Measurements from ENCODE around the gene RNF144A. TPM values are rescaled to one million over a fixed set of nuclear protein-coding genes. Genes with fewer than 3 reads are reported as not detected.

Gene RNF144A
- total RNA-seq, 1 donor from 2014 or later: 16.9 TPM

DNA sequence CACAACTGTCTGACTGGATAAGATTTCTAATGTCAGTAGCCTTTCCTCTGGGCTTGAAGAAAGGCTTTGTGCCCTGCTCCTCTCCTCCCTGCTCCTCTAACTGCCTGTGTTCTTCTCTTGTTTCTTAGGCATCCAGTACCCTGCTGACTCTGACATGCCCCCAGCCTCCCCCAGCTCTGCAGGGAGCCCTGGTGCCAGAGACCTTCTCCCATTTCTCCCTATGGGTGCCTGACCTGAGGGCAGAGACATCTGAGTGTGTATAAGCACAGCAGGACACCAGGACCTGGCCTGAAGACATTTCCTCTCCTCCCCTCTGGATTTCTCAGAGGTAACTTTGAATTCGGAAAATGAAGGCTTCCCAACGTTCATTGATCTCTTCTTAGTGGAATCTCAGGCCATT is 23.6 kb downstream of the RNF144A start:
- DNase-seq (ENCODE audit: missing footprints) (no peak), ATAC-seq (no peak)
- intact Hi-C loops (cut with DNase I): no loop called here

DNA sequence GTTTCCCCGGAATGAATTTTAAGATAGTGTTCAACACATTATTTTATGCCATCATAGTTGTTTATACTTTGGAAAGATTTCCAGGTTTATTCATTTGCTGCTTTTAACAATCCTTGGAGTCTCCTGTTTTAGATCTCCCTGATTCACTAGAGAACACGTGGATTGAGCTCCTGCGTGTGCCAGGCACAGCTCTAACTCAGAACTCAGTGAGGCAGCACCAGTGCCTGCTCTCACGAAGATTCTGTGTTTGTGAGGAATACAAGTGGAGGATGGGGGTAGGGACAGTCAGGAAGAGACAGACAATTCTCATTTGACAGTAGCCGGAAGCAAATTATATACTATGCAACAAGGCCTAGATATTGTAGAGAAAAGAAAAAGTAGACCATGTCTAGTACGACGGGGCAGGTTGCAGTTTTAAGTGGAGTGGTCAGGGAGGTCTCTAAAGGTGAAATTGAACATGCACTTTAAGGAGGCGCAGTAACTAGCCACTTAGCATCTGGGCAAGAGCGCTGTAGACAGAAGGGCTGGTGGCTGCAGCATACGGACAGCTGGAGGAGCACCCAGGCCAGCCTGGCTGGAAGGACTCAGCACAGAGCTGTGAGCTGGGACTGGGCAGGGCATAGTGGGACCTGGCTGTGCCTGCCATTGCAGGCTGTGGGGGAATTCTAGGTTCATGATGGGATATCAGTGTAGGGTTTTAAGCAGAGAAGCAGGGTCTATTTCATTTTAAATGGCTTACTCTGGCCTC is 24.3 kb downstream of the RNF144A start:
- DNase-seq (ENCODE audit: missing footprints) (no peak), ATAC-seq (no peak)
- intact Hi-C loops (cut with DNase I): no loop called here

DNA sequence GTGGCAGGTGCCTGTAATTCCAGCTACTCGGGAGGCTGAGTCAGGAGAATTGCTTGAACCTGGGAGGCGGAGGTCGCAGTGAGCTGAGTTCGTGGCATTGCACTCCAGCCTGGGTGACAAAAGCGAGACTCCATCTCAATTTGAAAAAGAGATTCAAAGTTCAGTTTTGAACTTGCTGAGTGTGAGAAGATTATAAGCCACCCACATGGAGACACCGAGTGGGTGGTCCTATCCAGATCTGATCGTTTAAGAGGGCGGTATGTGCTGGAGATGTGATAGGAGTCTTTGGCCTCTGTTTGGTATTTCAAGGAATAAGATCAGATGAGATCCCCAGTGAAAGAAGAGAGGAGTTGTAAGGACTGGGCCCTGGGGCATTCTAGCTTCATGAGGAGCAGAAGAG is 25.6 kb downstream of the RNF144A start:
- intact Hi-C loops (cut with DNase I): no loop called here
- DNase-seq (ENCODE audit: missing footprints) (no peak), ATAC-seq (no peak)

DNA sequence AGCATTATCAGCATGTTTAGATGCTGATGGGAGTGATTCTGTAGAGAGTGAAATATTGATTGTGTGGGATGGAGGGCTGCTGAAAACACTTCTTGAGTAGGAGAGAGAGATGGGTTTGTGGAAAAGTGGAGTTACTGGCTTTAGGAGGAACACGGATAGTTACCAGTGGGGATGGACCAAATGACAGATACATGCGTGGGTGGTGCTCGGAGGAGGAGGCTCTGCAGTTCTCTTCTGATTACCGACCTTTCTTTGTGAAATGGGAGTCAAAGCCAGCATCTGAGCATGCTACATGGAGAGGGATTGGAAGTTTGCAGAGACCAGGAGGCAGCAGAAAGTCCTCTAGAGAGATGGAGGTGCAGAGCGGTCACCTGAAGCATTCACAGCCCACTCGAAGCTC is 26.3 kb downstream of the RNF144A start:
- intact Hi-C loops (cut with DNase I): no loop called here
- ATAC-seq: no peak
- DNase-seq (ENCODE audit: missing footprints): no peak

DNA sequence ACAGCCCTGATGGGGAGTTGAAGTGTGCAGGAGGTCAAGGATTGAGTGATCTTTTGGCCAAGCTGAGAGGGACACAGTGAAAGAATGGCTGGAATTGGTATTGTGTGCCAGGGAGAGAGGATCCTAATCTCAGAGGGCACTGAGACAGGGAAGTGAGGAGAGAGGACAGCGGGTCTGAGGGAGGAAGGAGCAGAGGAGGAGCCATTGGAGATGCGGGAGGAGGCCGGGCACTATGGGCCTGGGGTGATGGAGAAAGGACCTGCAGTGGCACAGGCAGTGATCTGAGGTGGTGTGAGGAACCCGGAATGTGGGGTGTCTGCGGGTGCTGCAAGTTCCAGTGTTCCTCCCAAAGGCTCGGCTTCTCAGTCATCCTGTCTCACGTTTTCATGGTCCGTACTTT is 26.8 kb downstream of the RNF144A start:
- no peak for DNase-seq (ENCODE audit: missing footprints)
- ATAC-seq: no peak
- intact Hi-C loops (cut with DNase I): no loop called here

DNA sequence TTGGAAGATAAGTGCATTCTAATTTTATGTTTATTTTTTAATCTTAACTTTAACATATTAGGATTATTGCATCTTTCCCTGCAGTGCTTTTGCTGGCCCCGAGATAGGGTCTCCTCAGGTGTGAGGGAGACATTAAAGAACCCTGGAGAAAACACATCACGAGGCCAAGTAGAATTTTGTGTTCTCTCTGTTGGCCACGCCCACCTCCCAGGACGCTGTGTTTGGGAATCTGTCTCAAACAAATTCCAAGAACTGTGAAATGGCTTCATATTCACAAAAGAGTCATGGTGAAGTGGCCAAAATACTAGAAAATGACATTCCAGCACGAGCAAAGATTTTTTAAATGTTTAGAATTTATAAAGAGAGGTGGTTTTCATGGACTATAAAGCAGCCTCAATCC is 27.3 kb downstream of the RNF144A start:
- peak; percentile 44 for ATAC-seq
- peak; percentile 76 for DNase-seq (ENCODE audit: missing footprints)
- intact Hi-C loops (cut with DNase I): no loop called here

DNA sequence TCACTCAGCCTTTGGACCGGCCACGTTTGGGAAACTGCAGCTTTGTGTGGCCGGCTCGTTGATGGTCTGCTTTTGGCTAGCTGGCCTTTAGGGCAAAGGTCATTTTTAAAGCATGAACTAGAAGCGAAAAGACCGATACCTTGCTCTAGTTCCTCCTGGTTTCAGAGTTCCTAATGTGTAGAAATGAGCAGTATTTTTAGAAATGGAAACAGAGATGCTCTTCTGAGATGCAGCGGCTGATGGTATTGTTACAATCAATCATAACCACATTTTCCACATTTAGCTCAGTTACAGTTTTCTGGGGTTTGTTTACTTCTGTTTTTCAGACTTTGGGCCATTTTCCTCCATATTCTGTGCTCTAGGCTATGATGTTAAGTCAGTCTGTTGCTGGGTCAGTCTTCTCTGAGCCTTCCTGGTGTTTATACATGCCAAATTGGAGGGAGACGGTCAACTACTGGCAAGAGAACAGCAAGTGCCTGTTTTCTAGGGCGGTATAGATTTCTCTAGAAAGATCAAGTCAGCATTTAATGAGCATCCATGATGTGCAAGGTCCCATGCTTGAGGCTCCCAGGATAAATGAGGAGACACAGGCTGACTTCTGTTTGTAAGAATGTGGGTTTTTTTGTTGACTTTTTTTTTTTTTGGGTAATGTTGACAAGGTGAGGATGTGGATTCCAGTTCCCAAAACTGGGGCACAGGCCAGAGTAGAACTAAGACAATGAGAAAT is 28.0 kb downstream of the RNF144A start:
- DNase-seq (ENCODE audit: missing footprints) (no peak), ATAC-seq (no peak)
- intact Hi-C loops (cut with DNase I): loop anchor here (5.0 kb wide), 1 partner anchor 42 kb away; no protein-coding TSS in a partner anchor

DNA sequence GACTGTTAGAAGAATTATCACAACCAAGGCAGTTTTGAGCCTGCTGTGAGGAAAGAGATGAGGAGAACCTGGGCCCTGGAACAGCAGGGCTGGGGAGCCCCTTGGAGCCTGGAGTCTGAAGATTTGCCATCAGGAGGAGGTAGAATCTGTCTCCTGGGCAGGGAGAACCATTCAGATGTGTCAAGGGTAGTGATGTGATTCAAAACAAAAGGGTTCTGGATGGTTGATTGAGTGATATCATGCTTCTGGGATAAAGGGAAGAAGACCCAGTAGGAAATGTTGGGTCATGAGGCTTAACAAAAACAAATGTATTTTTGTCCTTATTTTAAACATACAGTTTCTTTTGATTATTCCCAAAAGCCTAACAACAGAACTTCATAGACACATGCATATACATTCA is 28.6 kb downstream of the RNF144A start:
- ATAC-seq (no peak), DNase-seq (ENCODE audit: missing footprints) (no peak)
- intact Hi-C loops (cut with DNase I): loop anchor here (5.0 kb wide), 1 partner anchor 41 kb away; no protein-coding TSS in a partner anchor

DNA sequence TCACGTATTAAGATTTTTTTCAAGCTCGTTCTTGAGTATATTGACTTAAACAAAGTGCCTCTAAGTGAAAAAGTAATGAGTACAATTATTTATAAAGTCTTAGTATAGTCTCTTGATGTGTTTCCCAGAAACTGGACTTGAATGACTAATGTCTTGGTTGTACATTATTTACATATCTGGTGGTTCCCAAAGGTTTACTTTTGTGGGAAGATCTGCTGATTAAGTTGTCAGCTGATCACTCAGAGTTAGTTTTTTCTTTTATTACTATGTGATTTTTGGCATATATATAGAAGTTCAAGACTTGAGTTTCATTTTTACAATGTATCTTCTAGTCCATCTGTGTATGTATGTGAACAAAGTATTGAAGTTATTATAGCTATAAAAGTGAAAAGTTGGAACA is 29.5 kb downstream of the RNF144A start:
- DNase-seq (ENCODE audit: missing footprints): no peak
- intact Hi-C loops (cut with DNase I): loop anchor here (5.0 kb wide), 1 partner anchor 41 kb away; no protein-coding TSS in a partner anchor

DNA sequence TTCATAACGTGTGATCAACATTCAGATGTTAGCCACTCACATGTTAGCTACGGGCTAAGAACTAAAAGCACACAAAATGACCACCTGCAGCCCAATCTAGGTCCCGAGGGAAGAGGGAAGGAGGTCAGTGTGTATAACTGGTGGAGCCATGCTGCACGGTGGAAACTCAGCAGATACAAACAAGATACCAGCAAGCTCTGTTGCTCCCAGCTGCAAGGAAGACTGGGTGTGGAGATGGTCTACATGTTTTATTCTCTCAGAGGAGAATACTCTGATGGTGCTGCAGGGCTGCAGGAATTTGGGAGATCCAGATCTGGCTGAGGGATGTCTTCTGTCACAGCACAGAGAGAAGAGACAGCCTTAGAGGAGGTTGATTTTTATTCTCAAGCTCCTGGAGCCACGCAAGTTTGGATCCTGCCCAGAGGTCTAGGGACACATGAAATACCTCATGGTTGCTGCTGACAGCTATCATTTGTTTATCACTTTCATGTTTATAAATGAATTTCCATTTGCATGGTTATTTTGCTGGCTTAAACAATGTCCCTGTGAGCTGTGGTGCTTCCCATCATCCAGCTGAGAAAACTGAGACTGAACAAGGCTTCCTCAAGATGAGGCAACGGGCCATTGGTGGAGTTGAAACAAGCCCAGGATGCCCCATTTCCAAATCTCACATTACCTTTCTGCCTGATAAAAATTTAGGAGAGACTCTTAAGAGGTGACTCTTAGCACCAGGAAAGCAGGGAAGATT is 30.9 kb downstream of the RNF144A start:
- ATAC-seq: peak; percentile 57
- DNase-seq (ENCODE audit: missing footprints): no peak
- intact Hi-C loops (cut with DNase I): loop anchor here (5.0 kb wide), 1 partner anchor 39 kb away; no protein-coding TSS in a partner anchor

More for the DNA sequence above, 29.5 kb downstream of the RNF144A start:
- ATAC-seq: no peak

DNA sequence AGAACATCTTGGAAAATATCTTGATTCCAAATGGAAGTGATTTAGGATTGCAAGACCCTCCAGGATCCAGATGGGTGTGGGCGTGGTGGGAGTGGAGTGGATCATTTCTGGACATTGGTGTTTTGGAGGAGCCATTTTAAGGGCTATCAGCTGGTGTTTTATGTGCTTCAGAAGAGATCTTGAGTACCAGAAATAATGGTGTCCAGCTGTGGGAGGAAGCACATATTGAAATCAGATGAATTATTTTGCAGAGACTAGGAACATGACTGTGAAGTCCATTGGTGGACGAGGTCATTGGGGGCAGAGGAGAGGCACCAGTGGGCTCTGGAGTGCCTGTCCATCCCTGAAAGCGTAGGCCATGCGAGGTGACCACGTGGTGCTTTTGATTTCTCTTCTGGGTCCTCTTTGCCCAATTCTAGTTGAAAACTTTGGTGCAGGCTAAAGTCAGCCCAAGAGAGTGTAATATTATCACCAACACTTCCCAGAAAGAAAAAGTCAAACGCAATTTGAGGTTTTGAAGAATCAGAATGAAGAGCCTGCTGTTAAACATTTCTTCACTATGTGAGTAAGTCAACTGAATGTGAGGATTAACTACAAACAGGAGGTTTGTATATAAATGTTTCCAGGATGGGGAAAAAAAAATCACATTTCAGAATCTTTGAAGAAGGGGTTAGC is 31.6 kb downstream of the RNF144A start:
- intact Hi-C loops (cut with DNase I): loop anchor here (5.0 kb wide), 1 partner anchor 38 kb away; no protein-coding TSS in a partner anchor
- DNase-seq (ENCODE audit: missing footprints) (no peak), ATAC-seq (no peak)

DNA sequence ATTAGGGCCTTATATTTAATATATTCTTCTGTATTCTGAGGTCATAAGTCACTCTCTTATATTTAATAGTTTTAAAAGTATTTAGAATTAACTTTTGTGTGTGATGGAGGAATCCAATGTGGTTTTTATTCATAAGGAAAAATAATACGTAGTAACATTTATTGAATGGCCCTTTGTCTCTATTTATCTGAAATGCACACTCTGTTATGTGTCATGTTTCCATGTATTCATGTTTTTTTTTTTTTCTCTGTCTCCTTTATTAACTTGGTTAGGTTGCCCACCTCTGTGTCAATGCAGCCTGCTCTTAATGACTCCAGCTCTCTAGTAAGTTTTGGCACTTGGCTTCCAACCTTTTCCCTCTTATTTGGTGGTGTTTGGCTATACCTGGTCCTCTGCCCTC is 33.8 kb downstream of the RNF144A start:
- ATAC-seq: no peak
- intact Hi-C loops (cut with DNase I): no loop called here
- no peak for DNase-seq (ENCODE audit: missing footprints)

DNA sequence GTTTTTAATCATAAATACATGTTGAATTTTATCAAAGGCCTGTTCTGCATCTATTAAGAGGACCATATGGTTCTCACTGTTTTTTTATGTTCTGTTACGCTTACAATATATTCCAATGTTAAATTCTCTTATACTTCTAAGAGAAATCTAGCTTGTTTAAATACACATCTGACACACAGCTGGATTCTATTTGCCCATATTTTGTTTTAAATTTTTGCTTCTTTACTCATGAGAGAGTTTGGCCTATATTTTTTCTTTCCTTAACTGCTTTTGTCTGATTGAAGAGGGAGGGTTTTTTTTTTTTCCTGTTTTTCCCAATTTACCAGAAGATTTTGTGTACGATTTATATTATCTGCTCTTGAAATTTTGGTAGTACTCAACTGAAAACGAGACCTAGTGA is 34.9 kb downstream of the RNF144A start:
- intact Hi-C loops (cut with DNase I): no loop called here
- DNase-seq (ENCODE audit: missing footprints) (no peak), ATAC-seq (no peak)

DNA sequence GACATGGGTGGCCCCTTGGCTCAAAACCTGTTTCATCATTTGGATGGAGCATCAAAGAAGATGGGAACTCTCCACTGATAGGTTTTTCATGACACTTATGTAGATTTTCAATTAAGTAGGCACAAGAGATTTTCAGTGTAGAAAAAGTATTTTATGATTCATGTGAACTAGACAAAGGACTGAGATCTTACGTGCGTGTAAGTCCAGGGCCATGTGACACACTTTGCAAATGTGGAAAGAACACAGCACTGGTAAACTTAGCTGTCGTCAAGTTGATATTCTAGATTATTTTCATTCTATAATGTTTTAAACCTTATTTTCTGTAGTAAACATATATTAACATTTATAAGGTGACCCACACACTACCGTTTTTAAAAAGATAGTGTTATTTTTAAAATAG is 37.4 kb downstream of the RNF144A start:
- DNase-seq (ENCODE audit: missing footprints) (no peak), ATAC-seq (no peak)
- intact Hi-C loops (cut with DNase I): no loop called here

DNA sequence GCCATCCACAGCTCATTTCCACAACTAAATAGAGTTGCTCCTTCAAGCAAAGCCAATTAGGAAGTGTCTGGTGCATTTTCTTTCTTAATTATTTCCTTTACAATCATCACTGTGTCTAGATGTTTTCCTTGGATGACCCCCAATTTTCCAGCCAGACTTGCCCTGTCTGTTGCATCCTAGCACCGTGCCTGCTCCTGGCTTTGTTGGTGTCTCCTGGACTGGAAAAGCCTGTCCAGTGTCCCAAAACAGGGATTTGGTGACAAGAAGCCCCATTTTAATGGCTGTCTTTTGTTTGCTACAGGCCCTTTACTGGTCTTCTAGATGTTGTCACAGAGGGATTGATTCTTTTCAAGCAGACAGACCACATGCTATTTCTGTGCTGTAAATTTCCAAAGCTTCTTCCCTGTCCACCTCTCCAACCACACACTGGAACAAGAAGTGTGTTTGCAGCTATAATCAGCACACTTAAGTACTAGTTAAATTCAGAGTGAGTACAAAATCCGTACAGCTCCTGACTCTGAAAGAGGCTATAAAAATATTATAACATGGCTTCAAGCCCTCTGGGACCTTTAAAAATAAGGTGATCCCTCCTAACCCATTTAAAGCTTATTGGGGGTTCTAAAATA is 38.4 kb downstream of the RNF144A start:
- DNase-seq (ENCODE audit: missing footprints) (no peak), ATAC-seq (peak; percentile 24)
- intact Hi-C loops (cut with DNase I): no loop called here

DNA sequence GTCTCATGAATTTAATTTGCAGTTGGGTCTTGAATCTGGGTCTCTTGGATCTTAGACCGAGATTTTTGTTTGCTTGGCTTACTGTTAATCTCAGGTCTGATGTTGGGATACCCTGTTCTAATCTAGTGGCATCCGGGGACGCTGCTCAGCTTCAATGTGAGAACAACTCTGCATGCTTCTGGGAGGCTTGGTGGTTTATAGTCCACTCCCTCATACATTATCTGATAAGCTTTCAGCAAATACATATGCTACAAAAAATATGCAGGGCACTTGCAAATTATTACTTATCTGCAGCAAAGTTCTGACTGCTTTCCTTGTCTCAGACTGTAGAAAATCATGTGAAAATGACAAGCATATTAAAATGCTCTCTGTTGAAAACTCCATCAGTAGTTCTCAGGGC is 39.4 kb downstream of the RNF144A start:
- DNase-seq (ENCODE audit: missing footprints) (no peak), ATAC-seq (no peak)
- intact Hi-C loops (cut with DNase I): no loop called here

DNA sequence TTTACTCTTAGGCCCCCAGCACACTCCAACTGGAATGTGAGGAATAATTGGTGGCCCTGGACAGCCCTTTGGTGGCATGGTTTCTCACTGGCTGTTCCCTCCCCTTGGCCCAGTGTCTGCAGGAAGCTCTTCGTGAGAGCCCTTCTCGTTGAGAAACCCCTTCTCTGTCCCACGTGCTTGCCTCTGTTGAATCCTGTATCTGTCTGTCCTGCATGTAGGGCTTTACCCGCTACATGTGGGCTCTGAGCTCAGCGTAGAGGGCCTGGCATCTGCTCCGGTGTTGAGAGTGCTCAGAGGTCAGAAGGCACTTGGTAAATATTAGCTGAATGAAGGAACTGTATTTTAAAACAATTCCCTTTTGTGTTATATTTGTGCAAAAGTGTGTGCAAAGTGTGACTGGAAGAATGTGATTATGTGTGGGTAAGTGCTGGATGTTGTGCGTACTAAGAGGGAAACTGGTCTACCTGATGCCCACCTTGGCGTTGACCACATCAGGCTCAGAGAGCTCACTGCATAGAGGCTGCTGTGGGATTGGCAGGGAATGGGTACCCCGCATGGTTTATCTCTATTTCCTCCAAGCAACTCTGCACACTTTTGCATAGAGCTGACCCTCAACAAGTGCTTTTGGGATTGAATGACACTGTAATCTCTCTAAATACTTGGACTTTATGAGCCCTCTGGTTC is 40.0 kb downstream of the RNF144A start:
- ATAC-seq (no peak), DNase-seq (ENCODE audit: missing footprints) (no peak)
- intact Hi-C loops (cut with DNase I): no loop called here

Data from Right ventricle myocardium inferior (tissue), 1 donor.